HL-60 (cell line): ENCODE measurements around the gene SLC25A41.

Experiments
- CTCF ChIP-seq: IDR thresholded peaks from one replicate; pipeline ENCODE4 v1.5.1; 2011; ENCODE audit warnings: low read length, control low read depth, inconsistent platforms; ENCODE audit not compliant: insufficient read depth
- GABPA ChIP-seq: IDR thresholded peaks from 2 replicates; pipeline ENCODE4 v1.6.1; 2012; ENCODE audit warnings: low read depth
- REST ChIP-seq: IDR thresholded peaks from 2 replicates; pipeline ENCODE4 v1.6.1; 2012; ENCODE audit warnings: low read depth; ENCODE audit not compliant: insufficient replicate concordance

GRCh38 chr19:6376512-6377190 lies 56.9 kb downstream of the SLC25A41 start:
- TF ChIP-seq CTCF (no peak), REST (no peak), GABPA (no peak)
